Left renal pelvis (tissue), 4 donors: ENCODE data around the gene TKTL1. TPM values are rescaled to one million over a fixed set of nuclear protein-coding genes. Genes with fewer than 3 reads are reported as not detected.

Experiments used
- DNase-seq, 4 donors: peaks; one replicate each; pipeline ENCODE4 v3.0.0-alpha.2; 2013; ENCODE audit warnings: low read depth in 4 of 4, low spot score in 3 of 4
- polyA plus RNA-seq, 4 donors: library from polyadenylated mRNA; unstranded; fragments of 120-200 nt; gene quantifications; one replicate each; pipeline ENCODE4 v1.2.1, GENCODE V29; 2013; ENCODE audit not compliant: insufficient read length in 4 of 4

The TKTL1 gene
- polyA plus RNA-seq, 4 donors = 0.22 to 0.33 (median 0.25) TPM

DNA sequence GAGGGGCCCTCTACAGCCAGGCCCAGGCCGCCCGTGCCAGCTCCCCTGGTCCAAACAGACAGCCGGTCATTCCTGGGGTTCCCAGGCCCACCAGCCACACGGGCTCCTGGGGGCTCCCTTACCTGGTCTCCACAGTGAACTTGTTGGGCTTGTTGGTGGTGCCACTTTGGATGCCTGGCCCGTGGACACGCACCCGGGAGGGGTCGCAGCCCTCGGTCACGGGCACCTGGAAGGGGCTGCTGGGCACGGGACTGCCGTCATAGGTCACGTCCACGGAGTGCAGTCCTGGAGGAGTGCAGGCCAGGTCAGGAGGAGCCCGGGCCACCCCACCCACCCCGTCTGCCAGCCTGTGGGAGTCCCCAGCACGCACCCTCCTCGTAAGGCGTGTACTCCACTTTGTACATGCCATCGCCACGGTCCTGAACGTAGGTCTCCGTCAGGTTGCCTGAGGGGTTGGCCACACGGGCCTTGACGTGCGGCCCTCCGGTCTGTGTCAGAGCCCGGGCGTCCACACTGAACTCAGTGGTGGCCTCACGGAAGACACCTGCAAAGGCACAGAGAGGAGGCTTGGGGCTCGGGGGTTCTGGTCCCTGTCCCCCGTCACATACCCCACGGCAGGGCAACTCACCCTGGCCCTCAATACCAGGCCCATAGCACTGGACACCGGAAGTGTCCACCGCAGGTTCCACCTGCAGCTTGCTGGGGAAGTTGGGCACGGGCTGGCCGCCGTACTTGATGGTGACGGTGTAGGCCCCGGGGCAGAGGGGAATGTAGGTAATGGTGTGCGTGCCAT lies 64.0 kb downstream of the TKTL1 start:
- no peak for DNase-seq

DNA sequence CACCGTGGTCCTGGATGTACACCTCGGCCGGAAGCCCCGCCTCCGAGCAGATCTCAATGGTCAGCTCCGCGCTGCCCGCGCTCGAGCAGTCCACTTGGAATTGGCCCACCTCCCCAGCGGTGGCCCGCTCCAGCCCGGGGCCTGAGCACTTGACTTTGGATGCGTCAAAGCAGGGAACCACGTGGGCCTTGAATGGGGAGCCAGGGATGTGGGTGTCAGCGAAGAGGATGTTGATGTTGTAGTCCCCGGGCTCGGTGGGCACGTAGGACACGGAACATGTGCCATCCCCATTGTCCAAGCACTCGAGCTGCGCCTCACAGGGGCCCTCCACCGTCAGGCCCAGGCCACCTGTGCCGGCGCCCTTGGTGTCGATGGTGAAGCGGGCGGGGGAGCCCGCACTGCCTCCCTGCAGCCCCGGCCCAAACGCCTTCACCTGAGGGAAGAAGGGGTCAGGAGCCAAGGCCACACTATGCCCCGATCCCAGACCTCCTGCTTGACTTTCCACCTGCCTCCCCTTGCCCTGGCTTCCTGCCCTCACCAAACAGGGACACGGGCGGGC lies 64.6 kb downstream of the TKTL1 start:
- no peak for DNase-seq

GRCh38 chrX:154362085-154362742 lies 66.6 kb downstream of the TKTL1 start:
- no peak for DNase-seq

- DNase-seq = no peak
These were observed 68.3 kb downstream of the TKTL1 start for GRCh38 chrX:154363706-154364439.

DNA sequence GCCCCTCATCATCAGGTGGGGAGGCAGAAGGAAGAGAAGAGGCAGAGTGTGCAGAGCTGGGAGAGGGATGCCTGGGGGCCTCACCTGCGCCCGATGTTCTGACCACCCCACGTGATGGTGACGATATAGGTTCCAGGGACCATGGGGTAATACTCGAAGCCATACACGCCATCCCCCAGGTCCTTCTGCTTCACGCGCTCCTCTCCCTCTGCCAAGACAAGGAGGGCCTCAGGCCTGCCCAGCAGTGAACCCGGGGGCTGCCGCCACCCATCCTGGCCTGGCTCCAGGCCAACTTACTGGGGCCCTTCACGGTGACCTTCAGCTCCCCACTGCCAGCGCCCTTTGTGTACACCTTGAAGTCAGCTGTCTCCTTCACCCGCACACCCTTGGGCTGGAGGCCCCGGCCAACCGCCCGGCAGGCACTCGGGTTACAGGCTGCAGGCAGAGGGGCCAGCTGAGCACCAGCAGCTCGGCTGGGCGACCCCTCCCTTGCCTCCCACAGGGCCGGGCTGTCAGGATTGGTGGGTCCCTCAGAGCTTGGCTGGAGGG lies 69.5 kb downstream of the TKTL1 start:
- no peak for DNase-seq

- no peak for DNase-seq
These were observed 70.5 kb downstream of the TKTL1 start for GRCh38 chrX:154365997-154366665.

DNA sequence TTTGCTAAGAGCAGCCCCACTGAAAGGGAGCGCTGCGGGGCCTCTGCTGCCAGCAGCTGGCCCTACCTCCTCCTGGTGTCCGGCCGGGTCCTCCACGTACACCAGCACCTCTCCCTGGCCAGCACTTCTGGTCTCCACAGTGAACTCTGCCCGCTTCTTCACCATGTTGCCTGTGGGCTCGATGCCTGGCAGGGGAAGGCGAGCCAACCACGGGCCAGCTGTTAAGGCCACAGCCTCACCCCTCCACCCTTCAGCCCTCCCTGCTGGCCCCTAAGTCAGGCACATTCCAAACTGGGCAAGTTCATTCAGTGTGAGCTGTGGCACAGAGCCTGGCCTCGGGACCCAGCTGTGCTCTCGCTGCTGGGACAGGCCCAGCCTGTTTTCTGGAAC lies 71.1 kb downstream of the TKTL1 start:
- DNase-seq = no peak

GRCh38 chrX:154367474-154368308 lies 72.1 kb downstream of the TKTL1 start:
- no peak for DNase-seq

DNA sequence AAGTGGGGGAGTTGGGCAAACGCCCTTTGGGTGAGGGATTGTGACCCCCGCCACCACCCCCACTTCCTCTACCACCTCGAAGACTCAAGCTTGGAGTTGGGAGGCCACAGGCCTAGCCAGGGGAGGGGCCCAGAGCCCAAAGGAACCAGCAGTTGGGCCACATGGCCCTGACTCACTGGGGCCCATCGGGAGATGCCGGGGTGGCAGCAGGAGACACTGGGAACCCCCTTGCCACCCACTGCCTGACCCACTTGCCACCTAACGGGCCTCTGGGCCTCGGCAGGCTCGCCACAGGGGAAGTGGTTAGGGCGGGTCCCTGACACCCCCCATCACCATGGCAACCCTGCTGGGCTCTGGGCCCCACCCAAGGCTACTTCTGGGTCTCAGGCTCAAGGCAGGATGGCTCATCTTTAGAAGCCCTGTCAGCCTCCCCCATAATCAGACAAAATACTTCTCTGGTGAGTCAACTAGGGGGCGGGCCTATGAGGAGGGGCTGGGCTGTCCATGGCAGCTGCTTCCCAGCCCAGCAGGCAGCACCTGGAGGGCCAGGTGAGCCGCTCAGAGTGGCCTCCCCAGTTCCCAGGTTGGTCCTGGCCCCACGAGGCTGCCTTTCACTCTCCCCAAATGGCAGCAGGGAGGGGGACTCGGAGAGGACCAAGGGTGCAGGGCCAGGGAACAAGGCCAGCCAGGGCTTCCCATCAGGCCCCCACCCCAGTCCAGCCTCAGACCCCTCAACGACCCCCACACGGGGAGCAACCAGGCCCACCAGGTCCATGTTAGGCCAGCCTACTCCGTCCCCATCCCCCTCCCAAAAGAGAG lies 73.2 kb downstream of the TKTL1 start:
- no peak for DNase-seq

DNA sequence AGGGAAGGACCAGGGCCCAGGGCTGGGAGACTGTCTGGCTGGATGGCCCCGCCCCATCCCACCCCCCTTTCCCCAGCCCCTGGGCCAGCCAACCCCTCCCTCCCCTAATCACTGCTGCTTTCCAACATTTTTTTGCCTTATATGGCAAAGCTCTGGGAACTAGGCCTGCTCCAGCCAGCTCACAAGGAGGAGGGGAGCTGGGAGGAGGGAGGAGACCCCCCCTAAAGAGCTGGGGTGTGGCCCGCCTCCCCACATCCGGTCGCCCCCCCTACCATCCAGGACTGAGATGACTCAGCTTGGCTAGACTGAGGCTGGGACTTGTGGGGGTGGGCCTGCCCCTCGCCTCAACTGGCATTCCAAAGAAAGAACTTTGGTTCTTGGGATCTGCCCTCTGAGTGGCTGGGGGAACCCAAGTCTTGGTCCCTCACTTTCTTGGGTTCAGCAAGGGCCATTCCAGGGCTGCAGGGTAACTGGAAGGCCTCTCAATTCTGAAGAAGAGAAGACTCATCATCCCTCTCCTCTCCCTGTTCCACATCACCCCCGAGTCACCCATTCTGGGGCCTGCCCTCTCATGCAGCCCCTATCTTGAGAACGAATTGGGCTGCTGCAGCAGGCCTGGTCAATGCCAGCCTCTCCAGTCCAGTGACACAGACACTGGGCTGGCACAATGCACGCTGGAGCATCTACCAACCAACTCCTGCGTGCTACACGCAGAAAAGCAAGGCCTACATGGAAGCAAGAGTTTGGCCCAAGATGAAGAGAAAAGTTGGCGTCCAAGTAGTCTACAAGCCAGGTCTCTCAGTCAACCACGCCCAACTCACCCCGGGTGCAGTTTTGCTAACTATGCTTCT lies 74.1 kb downstream of the TKTL1 start:
- DNase-seq = peak; percentile 60 to 79 (median 68)

DNA sequence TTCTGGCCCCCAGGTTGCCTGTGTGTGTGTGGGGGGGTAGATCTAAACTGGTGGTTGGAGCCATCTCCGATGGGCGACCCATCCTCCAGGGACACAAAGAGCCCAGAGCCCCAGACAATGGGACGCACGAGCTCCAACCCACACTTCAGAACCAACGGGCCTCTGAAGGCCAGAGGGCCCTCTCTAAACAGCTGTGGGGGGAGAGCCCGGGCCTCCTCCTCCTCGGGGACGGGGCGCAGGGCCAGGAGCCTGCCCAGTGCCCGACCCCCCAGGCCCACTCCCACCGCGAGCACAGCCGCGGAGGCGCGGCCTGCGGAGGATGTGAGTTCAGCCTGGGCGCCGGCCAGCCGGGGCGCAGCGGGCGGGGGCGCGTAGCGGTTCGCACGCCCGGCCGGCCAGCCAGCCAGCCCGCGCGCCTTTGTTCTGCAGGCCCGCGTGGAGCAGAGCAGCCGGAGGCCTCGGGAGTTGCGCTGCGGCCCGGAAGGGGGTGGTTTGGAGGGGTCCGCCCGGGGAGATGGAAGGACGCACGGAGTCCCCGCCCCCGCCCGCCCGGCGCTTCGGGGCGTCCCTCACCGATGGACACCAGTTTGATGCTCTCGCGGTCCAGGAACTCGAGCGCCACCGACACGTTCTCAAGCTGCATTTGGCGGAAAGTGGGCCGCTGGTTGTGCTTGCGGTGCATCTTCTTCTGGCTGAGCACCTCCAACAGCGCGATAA lies 74.9 kb downstream of the TKTL1 start:
- no peak for DNase-seq

DNA sequence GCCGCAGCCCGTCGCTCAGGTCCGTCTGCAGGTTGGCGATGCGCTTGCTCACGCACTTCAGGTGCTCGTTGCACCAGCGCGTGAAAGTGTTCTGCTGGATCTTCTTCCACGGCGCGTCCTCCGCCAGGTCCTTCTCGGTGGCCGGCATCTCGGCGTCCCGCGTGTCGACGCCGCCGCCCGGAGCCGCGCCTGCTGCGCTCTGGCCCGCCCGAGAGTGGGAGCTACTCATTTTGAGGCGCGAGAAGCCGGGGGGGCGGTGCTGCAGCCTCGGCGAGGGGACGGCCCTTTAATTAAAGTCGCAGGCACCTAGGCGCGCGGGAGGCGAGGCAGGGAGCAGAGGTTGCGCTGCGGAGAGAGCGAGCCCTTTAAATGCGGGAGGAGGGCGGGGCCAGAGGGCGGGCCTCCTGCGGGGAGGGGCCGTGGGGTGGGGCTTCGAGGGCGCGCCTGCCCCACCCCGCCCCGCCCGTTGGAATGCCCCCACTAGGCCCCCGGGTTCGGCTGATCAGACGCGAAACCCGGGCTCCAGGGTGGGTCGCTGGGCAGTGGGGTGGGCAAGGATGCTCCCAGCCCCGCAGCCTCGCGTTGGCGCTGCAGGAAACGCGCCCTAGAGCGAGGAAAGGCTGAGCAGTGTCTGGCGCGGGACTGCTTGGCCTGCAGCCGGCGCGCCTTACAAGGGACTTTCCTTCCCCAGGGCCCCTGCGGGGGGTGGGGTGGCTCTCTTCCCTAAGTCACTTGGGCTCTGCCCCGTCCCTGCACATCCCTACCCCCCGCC lies 75.6 kb downstream of the TKTL1 start:
- peak; percentile 72 to 84 (median 78) for DNase-seq

GRCh38 chrX:154371789-154372300 lies 76.2 kb downstream of the TKTL1 start:
- no peak for DNase-seq

DNA sequence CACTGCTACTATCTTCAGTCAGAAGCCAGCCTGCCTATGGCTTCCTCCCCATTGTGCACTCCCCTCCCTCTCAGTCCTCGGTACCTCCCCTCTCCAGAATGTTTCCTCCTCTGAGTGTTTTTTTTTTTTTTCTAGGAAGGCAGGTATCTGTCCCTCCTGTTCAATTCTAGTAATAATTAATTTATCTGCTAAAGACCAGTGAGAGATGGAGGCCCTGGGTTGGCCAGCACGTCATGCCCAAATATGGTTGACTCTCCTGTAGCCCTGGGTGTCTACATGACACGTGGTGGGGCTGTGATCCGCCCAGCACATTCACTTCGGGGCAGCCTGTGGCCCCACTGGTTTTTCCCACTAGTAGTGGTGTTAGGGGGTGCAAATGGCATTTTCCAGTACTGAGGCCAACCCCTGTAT lies 77.0 kb downstream of the TKTL1 start:
- DNase-seq = no peak

GRCh38 chrX:154373340-154374306 lies 78.0 kb downstream of the TKTL1 start:
- no peak for DNase-seq
